ENCODE data around the gene SPTBN5. TPM values are rescaled to one million over a fixed set of nuclear protein-coding genes. Genes with fewer than 3 reads are reported as not detected.

The SPTBN5 gene
- total and polyA plus RNA-seq, 4 donors: 1.6 to 3.5 (median 1.9) TPM

DNA sequence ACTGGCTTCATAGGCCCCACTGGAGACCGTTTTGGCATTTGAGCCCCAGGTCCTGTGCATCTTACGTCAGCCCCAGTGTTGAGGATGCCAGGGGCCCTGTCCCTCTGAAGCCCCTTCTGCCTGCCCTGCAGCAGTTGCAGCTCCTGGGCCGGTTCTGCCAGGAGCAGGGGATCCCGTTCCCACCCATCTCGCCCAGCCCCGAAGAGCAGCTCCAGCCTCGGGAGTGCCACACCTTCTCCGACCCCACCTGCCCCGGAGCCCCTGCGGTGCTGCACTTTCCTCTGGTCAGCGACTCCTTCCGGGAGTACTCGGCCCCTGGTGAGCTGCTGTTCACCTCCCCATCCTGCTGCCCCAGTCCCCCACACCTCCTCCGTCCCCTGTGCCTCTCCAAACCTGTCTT is 46.6 kb downstream of the SPTBN5 start:
- Histone ChIP-seq H3K9me3 (ENCODE audit: control insufficient read depth in 4 of 4, insufficient read depth in 3 of 4, low read length in 3 of 4) (no peaks in the 10 kb centered on the region), H3K4me1 (ENCODE audit: control insufficient read depth in 5 of 5, insufficient read depth in 5 of 5, low read length in 5 of 5) (peaks cover 0 to 29% (median 2%) of the 10 kb centered on the region in 5 donors), H3K36me3 (ENCODE audit: control insufficient read depth in 4 of 4, insufficient read depth in 4 of 4, low read length in 4 of 4) (peaks cover 0 to 58% (median 16%) of the 10 kb centered on the region in 4 donors), H3K4me3 (no peak overlapping the region), H3K27ac (ENCODE audit: low read depth in 1 of 2, low read length in 1 of 2) (no peak overlapping the region), H3K27me3 (ENCODE audit: control insufficient read depth in 3 of 3, insufficient read depth in 3 of 3, low read length in 2 of 3) (no peaks in the 10 kb centered on the region), H3K9ac (ENCODE audit: insufficient read depth in 1 of 2, low read length in 2 of 2) (no peak overlapping the region)
- DNase-seq (no peak), ATAC-seq (ENCODE audit: insufficient read depth, low FRiP score) (no peak)
- no peak for TF ChIP-seq CTCF (IDR thresholded peaks at IDR 0.05; ENCODE audit: control extremely low read depth, extremely low read depth)
- WGBS, 2 donors: 89 to 97% methylated on average over 14 of the region's 14 CpGs

GRCh38 chr15:41844814-41845213 is 49.0 kb downstream of the SPTBN5 start:
- no peak for TF ChIP-seq CTCF (IDR thresholded peaks at IDR 0.05; ENCODE audit: control extremely low read depth, extremely low read depth)
- no peaks in the 10 kb centered on the region for H3K27me3 ChIP-seq (ENCODE audit: control insufficient read depth in 3 of 3, insufficient read depth in 3 of 3, low read length in 2 of 3)
- peaks cover 0 to 23% (median 0%) of the 10 kb centered on the region in 5 donors for H3K4me1 ChIP-seq (ENCODE audit: control insufficient read depth in 5 of 5, insufficient read depth in 5 of 5, low read length in 5 of 5)
- DNase-seq: no peak
- H3K36me3 ChIP-seq (ENCODE audit: control insufficient read depth in 4 of 4, insufficient read depth in 4 of 4, low read length in 4 of 4): peaks cover 0 to 76% (median 21%) of the 10 kb centered on the region in 4 donors
- H3K27ac ChIP-seq (ENCODE audit: low read depth in 1 of 2, low read length in 1 of 2): no peak overlapping the region
- WGBS, 2 donors: 89 to 91% methylated on average over 12 of the region's 12 CpGs
- no peaks in the 10 kb centered on the region for H3K9me3 ChIP-seq (ENCODE audit: control insufficient read depth in 4 of 4, insufficient read depth in 3 of 4, low read length in 3 of 4)
- no peak overlapping the region for H3K9ac ChIP-seq (ENCODE audit: insufficient read depth in 1 of 2, low read length in 2 of 2)
- H3K4me3 ChIP-seq: no peak overlapping the region
- ATAC-seq (ENCODE audit: insufficient read depth, low FRiP score): no peak

DNA sequence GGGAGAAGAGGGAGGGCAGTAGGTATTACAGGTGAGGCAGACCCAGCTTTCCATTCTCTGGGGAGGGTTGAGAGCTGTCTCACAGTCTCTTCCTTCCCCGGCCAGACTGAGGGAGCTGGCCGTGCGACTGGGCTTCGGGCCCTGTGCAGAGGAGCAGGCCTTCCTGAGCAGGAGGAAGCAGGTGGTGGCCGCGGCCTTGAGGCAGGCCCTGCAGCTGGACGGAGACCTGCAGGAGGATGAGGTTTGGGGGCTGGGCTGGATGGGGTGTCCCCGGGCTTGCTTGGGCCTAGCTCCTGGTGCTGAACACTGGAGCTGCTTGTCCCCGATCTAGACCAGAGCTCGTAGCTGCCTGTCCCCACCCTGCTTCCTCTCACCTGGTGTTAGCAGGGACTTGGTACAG is 50.3 kb downstream of the SPTBN5 start:
- ATAC-seq (ENCODE audit: insufficient read depth, low FRiP score): no peak
- H3K27ac ChIP-seq (ENCODE audit: low read depth in 1 of 2, low read length in 1 of 2): no peak overlapping the region
- H3K4me3 ChIP-seq: no peak overlapping the region
- peaks cover 0 to 11% (median 4%) of the 10 kb centered on the region in 5 donors for H3K4me1 ChIP-seq (ENCODE audit: control insufficient read depth in 5 of 5, insufficient read depth in 5 of 5, low read length in 5 of 5)
- no peak for DNase-seq
- no peaks in the 10 kb centered on the region for H3K27me3 ChIP-seq (ENCODE audit: control insufficient read depth in 3 of 3, insufficient read depth in 3 of 3, low read length in 2 of 3)
- H3K36me3 ChIP-seq (ENCODE audit: control insufficient read depth in 4 of 4, insufficient read depth in 4 of 4, low read length in 4 of 4): peaks cover 0 to 71% (median 20%) of the 10 kb centered on the region in 4 donors
- TF ChIP-seq CTCF (IDR thresholded peaks at IDR 0.05; ENCODE audit: control extremely low read depth, extremely low read depth): no peak
- no peak overlapping the region for H3K9ac ChIP-seq (ENCODE audit: insufficient read depth in 1 of 2, low read length in 2 of 2)
- WGBS, 2 donors: 69 to 83% methylated on average over 8 to 10 of the region's 10 CpGs
- H3K9me3 ChIP-seq (ENCODE audit: control insufficient read depth in 4 of 4, insufficient read depth in 3 of 4, low read length in 3 of 4): no peaks in the 10 kb centered on the region

DNA sequence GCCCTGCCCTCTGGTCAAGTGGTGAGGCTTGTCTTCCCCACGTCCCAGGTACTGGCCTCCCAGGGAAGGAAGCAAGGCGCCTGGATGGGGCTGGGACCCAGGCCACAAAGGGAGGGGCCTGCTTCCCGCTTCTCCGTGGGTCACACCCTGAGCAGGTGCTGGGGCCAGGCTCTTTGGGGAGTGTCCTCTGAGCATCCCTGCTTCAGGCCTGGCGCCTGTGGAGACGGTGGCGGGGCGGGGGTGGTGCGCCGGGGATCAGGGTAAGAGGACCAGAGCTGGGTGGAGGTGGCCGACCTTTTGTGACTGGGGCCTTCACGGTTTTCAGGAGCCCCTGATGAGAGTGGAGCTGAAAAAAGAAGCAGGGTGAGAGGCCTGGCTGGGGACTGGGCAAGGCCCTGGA is 51.6 kb downstream of the SPTBN5 start:
- H3K9me3 ChIP-seq (ENCODE audit: control insufficient read depth in 4 of 4, insufficient read depth in 3 of 4, low read length in 3 of 4): no peaks in the 10 kb centered on the region
- WGBS, 2 donors: 71 to 74% methylated on average over 10 to 12 of the region's 12 CpGs
- H3K9ac ChIP-seq (ENCODE audit: insufficient read depth in 1 of 2, low read length in 2 of 2): no peak overlapping the region
- no peak overlapping the region for H3K27ac ChIP-seq (ENCODE audit: low read depth in 1 of 2, low read length in 1 of 2)
- ATAC-seq (ENCODE audit: insufficient read depth, low FRiP score): no peak
- no peak for TF ChIP-seq CTCF (IDR thresholded peaks at IDR 0.05; ENCODE audit: control extremely low read depth, extremely low read depth)
- H3K4me1 ChIP-seq (ENCODE audit: control insufficient read depth in 5 of 5, insufficient read depth in 5 of 5, low read length in 5 of 5): peaks cover 0 to 5% (median 4%) of the 10 kb centered on the region in 5 donors
- no peak for DNase-seq
- no peak overlapping the region for H3K4me3 ChIP-seq
- no peaks in the 10 kb centered on the region for H3K27me3 ChIP-seq (ENCODE audit: control insufficient read depth in 3 of 3, insufficient read depth in 3 of 3, low read length in 2 of 3)
- peaks cover 0 to 59% (median 13%) of the 10 kb centered on the region in 4 donors for H3K36me3 ChIP-seq (ENCODE audit: control insufficient read depth in 4 of 4, insufficient read depth in 4 of 4, low read length in 4 of 4)

All from lung (tissue), 12 donors.